NT2/D1 (cell line): Measurements from ENCODE around the gene IL18R1.
A peak's percentile ranks its signal among the peaks of the same experiment; 100 is the strongest.

Source experiments
- DNase-seq: peaks from one replicate; pipeline ENCODE4 v3.0.0-alpha.2; 2011; ENCODE audit warnings: low read depth, low spot score
- H3K27me3 ChIP-seq: 2 replicates; pipeline ENCODE4 v1.6.0; 2011; ENCODE audit warnings: mild to moderate bottlenecking; ENCODE audit not compliant: insufficient read length, insufficient read depth
- H3K36me3 ChIP-seq: 2 replicates; pipeline ENCODE4 v1.6.1; 2011; ENCODE audit warnings: mild to moderate bottlenecking, low read length, mixed read lengths; ENCODE audit not compliant: insufficient read depth, insufficient read length
- H3K4me1 ChIP-seq: 2 replicates; pipeline ENCODE4 v1.5.1; 2011; ENCODE audit not compliant: insufficient read depth, insufficient read length
- H3K4me3 ChIP-seq: 2 replicates; pipeline ENCODE4 v1.5.1; 2011; ENCODE audit warnings: low read depth; ENCODE audit not compliant: insufficient read length
- H3K9ac ChIP-seq: 2 replicates; pipeline ENCODE4 v1.6.0; 2011; ENCODE audit warnings: low read depth; ENCODE audit not compliant: insufficient read length
- H3K9me3 ChIP-seq: 2 replicates; pipeline ENCODE4 v1.5.1; 2011; ENCODE audit warnings: mild to moderate bottlenecking, low read length; ENCODE audit not compliant: insufficient read depth
- SUZ12 ChIP-seq: IDR thresholded peaks from 2 replicates; pipeline ENCODE4 v1.6.1; 2011; ENCODE audit not compliant: insufficient read length, insufficient read depth; ENCODE audit errors: extremely low read depth
- YY1 ChIP-seq: IDR thresholded peaks from 2 replicates; pipeline ENCODE4 v1.6.1; 2011; ENCODE audit not compliant: insufficient read length, insufficient read depth
- ZNF274 ChIP-seq: IDR thresholded peaks from 2 replicates; pipeline ENCODE4 v1.6.1; 2011; ENCODE audit warnings: mild to moderate bottlenecking, low read depth, low read length

The IL18R1 gene

DNA sequence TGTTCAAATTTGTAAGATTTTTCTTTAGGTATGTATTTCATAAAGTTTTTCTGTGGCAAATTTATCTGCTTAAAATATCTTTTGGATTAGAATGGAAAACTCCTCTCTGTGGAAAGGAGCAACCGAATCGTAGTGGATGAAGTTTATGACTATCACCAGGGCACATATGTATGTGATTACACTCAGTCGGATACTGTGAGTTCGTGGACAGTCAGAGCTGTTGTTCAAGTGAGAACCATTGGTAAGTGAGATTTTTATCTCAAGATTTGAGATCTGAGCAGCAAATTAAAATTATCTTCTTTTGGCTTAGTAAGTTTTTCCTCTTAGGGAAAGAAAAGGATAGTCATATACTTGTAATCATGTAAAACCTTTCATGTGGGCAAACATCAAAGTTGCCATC, 81.5 kb downstream of the IL18R1 start:
- TF ChIP-seq SUZ12 (no peak), YY1 (no peak), ZNF274 (no peak)
- H3K9me3 ChIP-seq: no peaks in the 10 kb centered on the region
- DNase-seq: no peak
- no peaks in the 10 kb centered on the region for H3K27me3 ChIP-seq
- no peak overlapping the region for H3K4me3 ChIP-seq
- H3K36me3 ChIP-seq: no peaks in the 10 kb centered on the region
- peaks cover 2% of the 10 kb centered on the region for H3K4me1 ChIP-seq
- no peak overlapping the region for H3K9ac ChIP-seq

- Histone ChIP-seq H3K27me3 (no peaks in the 10 kb centered on the region), H3K9ac (no peak overlapping the region), H3K4me3 (no peak overlapping the region), H3K36me3 (no peaks in the 10 kb centered on the region), H3K4me1 (no peaks in the 10 kb centered on the region), H3K9me3 (no peaks in the 10 kb centered on the region)
- no peak for DNase-seq
- TF ChIP-seq YY1: no peak
- TF ChIP-seq ZNF274: no peak
- TF ChIP-seq SUZ12: no peak
These were observed 82.5 kb downstream of the IL18R1 start for GRCh38 chr2:102438111-102438510.

GRCh38 chr2:102438578-102438977, 83.0 kb downstream of the IL18R1 start:
- Histone ChIP-seq H3K9me3 (no peaks in the 10 kb centered on the region), H3K4me1 (no peaks in the 10 kb centered on the region), H3K9ac (no peak overlapping the region), H3K27me3 (no peaks in the 10 kb centered on the region), H3K4me3 (no peak overlapping the region), H3K36me3 (no peaks in the 10 kb centered on the region)
- TF ChIP-seq SUZ12 (no peak), ZNF274 (no peak), YY1 (no peak)
- no peak for DNase-seq

- TF ChIP-seq YY1 (no peak), SUZ12 (no peak), ZNF274 (no peak)
- DNase-seq: peak; percentile 47
- no peak overlapping the region for H3K4me3 ChIP-seq
- H3K9me3 ChIP-seq: no peaks in the 10 kb centered on the region
- no peaks in the 10 kb centered on the region for H3K36me3 ChIP-seq
- no peaks in the 10 kb centered on the region for H3K4me1 ChIP-seq
- H3K27me3 ChIP-seq: no peaks in the 10 kb centered on the region
- H3K9ac ChIP-seq: no peak overlapping the region
These were observed 83.6 kb downstream of the IL18R1 start for GRCh38 chr2:102439065-102439695.

- H3K27me3 ChIP-seq: no peaks in the 10 kb centered on the region
- DNase-seq: peak; percentile 35
- no peaks in the 10 kb centered on the region for H3K4me1 ChIP-seq
- H3K4me3 ChIP-seq: no peak overlapping the region
- TF ChIP-seq ZNF274 (no peak), SUZ12 (no peak), YY1 (no peak)
- no peaks in the 10 kb centered on the region for H3K9me3 ChIP-seq
- H3K9ac ChIP-seq: no peak overlapping the region
- H3K36me3 ChIP-seq: no peaks in the 10 kb centered on the region
These were observed 87.6 kb downstream of the IL18R1 start for GRCh38 chr2:102442967-102443828.

DNA sequence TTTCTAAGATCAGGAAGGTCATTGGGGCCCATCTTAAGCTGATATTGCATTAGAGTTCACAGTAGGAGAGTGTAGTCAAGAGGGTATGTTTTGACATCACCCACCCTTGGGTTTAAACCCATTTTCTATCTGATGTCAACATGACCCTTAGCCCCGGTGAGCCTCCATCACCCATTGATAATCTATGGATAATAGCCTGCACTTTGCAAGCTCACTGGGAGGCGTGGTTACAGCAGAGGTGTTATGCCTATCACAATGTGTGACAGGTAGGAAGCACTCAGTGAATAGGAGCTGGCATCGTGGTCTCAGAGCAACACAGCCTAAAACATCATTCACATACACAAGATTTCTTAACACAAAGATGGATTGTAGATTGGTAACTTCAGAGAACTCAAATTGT, 88.6 kb downstream of the IL18R1 start:
- H3K9ac ChIP-seq: no peak overlapping the region
- DNase-seq: no peak
- no peaks in the 10 kb centered on the region for H3K9me3 ChIP-seq
- TF ChIP-seq YY1: no peak
- no peak for TF ChIP-seq SUZ12
- no peak for TF ChIP-seq ZNF274
- no peak overlapping the region for H3K4me3 ChIP-seq
- H3K36me3 ChIP-seq: no peaks in the 10 kb centered on the region
- H3K27me3 ChIP-seq: no peaks in the 10 kb centered on the region
- H3K4me1 ChIP-seq: no peaks in the 10 kb centered on the region

GRCh38 chr2:102446936-102447335, 91.3 kb downstream of the IL18R1 start:
- Histone ChIP-seq H3K36me3 (no peaks in the 10 kb centered on the region), H3K9ac (no peak overlapping the region), H3K4me3 (no peak overlapping the region), H3K9me3 (no peaks in the 10 kb centered on the region), H3K4me1 (no peaks in the 10 kb centered on the region), H3K27me3 (no peaks in the 10 kb centered on the region)
- DNase-seq: no peak
- TF ChIP-seq ZNF274 (no peak), YY1 (no peak)
